Natural killer cell (primary cell): ENCODE results near the gene SIGLEC6. TPM values are rescaled to one million over a fixed set of nuclear protein-coding genes. Genes with fewer than 3 reads are reported as not detected.

Source experiments
- ATAC-seq, 3 donors: fragments of 150-1000 bp in 2 of 3; fragments of 200-7000 bp in 1 of 3; cut with Tn5 transposase; 1 replicate in 1 of 3; 2 replicates in 2 of 3; pipeline ENCODE4 v1.10.0; 2021; ENCODE audit warnings: mild to moderate bottlenecking in 2 of 3, moderate library complexity in 2 of 3
- DNase-seq, 2 donors: peaks; one replicate each; pipeline versions ENCODE4 v3.0.0 to v3.0.0-alpha.2; 2013 to 2021; ENCODE audit warnings: mixed read lengths in 1 of 2
- H3K27ac ChIP-seq: one replicate; pipeline ENCODE4 v1.5.1; 2013; ENCODE audit warnings: mild to moderate bottlenecking, low read length
- H3K27me3 ChIP-seq: one replicate; pipeline ENCODE4 v1.6.1; 2013; ENCODE audit warnings: low read length; ENCODE audit not compliant: control insufficient read depth, insufficient read depth
- H3K36me3 ChIP-seq: one replicate; pipeline ENCODE4 v1.6.1; 2013; ENCODE audit warnings: low read length; ENCODE audit not compliant: control insufficient read depth, insufficient read depth
- H3K4me1 ChIP-seq: one replicate; pipeline ENCODE4 v1.6.1; 2013; ENCODE audit warnings: low read length; ENCODE audit not compliant: control insufficient read depth, insufficient read depth
- H3K4me3 ChIP-seq: one replicate; pipeline ENCODE4 v1.5.1; 2013; ENCODE audit warnings: low read length
- H3K9me3 ChIP-seq: one replicate; pipeline ENCODE4 v1.6.1; 2013; ENCODE audit warnings: low read length; ENCODE audit not compliant: control insufficient read depth, insufficient read depth
- H3K27ac Mint-ChIP-seq, 2 donors: one replicate each; pipeline ENCODE4 v1.8.0; 2022; ENCODE audit warnings: mild to moderate bottlenecking in 2 of 2, mixed read lengths in 2 of 2, moderate library complexity in 1 of 2
- H3K27me3 Mint-ChIP-seq, 2 donors: one replicate each; pipeline ENCODE4 v1.8.0; 2022; ENCODE audit warnings: low read depth in 2 of 2, mixed read lengths in 2 of 2
- H3K36me3 Mint-ChIP-seq: one replicate; pipeline ENCODE4 v1.8.0; 2022; ENCODE audit warnings: mixed read lengths
- H3K4me1 Mint-ChIP-seq, 2 donors: one replicate each; pipeline ENCODE4 v1.8.0; 2022; ENCODE audit warnings: mixed read lengths in 2 of 2
- H3K4me3 Mint-ChIP-seq: one replicate; pipeline ENCODE4 v1.8.0; 2022; ENCODE audit warnings: mild to moderate bottlenecking, moderate library complexity, mixed read lengths
- H3K9me3 Mint-ChIP-seq, 2 donors: one replicate each; pipeline ENCODE4 v1.8.0; 2022; ENCODE audit warnings: mixed read lengths in 2 of 2
- WGBS: methylation state at CpG from one replicate; pipeline ENCODE4 v1.1.7; 2013; ENCODE audit warnings: missing lambda C conversion rate; ENCODE audit not compliant: insufficient coverage; 5-methylcytosine and 5-hydroxymethylcytosine counted together
- intact Hi-C: fragments of 100-400 bp; cut with micrococcal nuclease; formaldehyde crosslinking; loops from one replicate; pipeline ENCODE4 v1.14.2; 2022
- total RNA-seq, 4 donors: library from RNA; stranded (reverse); fragments of 120-200 nt in 1 of 4; gene quantifications; one replicate each; pipeline versions ENCODE4 v1.2.3 to v1.2.4, GENCODE V29; 2013 to 2022
- TF ChIP-seq, protein P1 (sequence below): fragments of 200-600 bp; IDR thresholded peaks from one replicate; pipeline ENCODE4 v1.8.0; 2022; ENCODE audit warnings: antibody characterized with exemption

Gene SIGLEC6
- total RNA-seq, 3 donors from 2014 or later (not counting 1 experiment from before 2014, with no cell fraction given) = 0.25 to 2.4 (median 0.59) TPM

GRCh38 chr19:51568456-51568855 is 37.0 kb upstream of the SIGLEC6 start:
- Mint-ChIP-seq H3K4me1 (peaks cover 23 to 33% of the 10 kb centered on the region in 2 donors), H3K9me3 (no peaks in the 10 kb centered on the region), H3K36me3 (no peaks in the 10 kb centered on the region), H3K27me3 (peaks cover 20 to 39% of the 10 kb centered on the region in 2 donors), H3K27ac (no peak overlapping the region), H3K4me3 (no peak overlapping the region)
- WGBS = 93% methylated on average over 1 of the region's 1 CpG
- Histone ChIP-seq H3K27ac (no peak overlapping the region), H3K4me1 (peaks cover 23% of the 10 kb centered on the region), H3K4me3 (no peak overlapping the region), H3K9me3 (no peaks in the 10 kb centered on the region), H3K36me3 (no peaks in the 10 kb centered on the region), H3K27me3 (no peaks in the 10 kb centered on the region)
- TF ChIP-seq, protein P1, sequence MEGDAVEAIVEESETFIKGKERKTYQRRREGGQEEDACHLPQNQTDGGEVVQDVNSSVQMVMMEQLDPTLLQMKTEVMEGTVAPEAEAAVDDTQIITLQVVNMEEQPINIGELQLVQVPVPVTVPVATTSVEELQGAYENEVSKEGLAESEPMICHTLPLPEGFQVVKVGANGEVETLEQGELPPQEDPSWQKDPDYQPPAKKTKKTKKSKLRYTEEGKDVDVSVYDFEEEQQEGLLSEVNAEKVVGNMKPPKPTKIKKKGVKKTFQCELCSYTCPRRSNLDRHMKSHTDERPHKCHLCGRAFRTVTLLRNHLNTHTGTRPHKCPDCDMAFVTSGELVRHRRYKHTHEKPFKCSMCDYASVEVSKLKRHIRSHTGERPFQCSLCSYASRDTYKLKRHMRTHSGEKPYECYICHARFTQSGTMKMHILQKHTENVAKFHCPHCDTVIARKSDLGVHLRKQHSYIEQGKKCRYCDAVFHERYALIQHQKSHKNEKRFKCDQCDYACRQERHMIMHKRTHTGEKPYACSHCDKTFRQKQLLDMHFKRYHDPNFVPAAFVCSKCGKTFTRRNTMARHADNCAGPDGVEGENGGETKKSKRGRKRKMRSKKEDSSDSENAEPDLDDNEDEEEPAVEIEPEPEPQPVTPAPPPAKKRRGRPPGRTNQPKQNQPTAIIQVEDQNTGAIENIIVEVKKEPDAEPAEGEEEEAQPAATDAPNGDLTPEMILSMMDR = no peak
- intact Hi-C loops = no loop called here
- DNase-seq (no peak), ATAC-seq (no peak)

- H3K36me3 ChIP-seq = no peaks in the 10 kb centered on the region
- 91% methylated on average over 4 of the region's 4 CpGs for WGBS
- no peak for ATAC-seq
- Mint-ChIP-seq H3K27ac (no peak overlapping the region), H3K36me3 (no peaks in the 10 kb centered on the region), H3K27me3 (peaks cover 21 to 42% of the 10 kb centered on the region in 2 donors), H3K9me3 (no peaks in the 10 kb centered on the region), H3K4me3 (no peak overlapping the region), H3K4me1 (peaks cover 23 to 29% of the 10 kb centered on the region in 2 donors)
- no peaks in the 10 kb centered on the region for H3K27me3 ChIP-seq
- H3K4me1 ChIP-seq = peaks cover 23% of the 10 kb centered on the region
- H3K27ac ChIP-seq = no peak overlapping the region
- H3K4me3 ChIP-seq = no peak overlapping the region
- no peaks in the 10 kb centered on the region for H3K9me3 ChIP-seq
- intact Hi-C loops = no loop called here
- no peak for DNase-seq
- TF ChIP-seq, protein P1 = no peak
These were observed 36.1 kb upstream of the SIGLEC6 start for GRCh38 chr19:51567583-51567982.

- Histone ChIP-seq H3K9me3 (no peaks in the 10 kb centered on the region), H3K4me1 (peaks cover 18% of the 10 kb centered on the region), H3K4me3 (no peak overlapping the region), H3K36me3 (no peaks in the 10 kb centered on the region), H3K27ac (no peak overlapping the region), H3K27me3 (no peaks in the 10 kb centered on the region)
- Mint-ChIP-seq H3K27me3 (peaks cover 25 to 46% of the 10 kb centered on the region in 2 donors), H3K4me3 (no peak overlapping the region), H3K4me1 (peaks cover 14 to 19% of the 10 kb centered on the region in 2 donors), H3K9me3 (no peaks in the 10 kb centered on the region), H3K36me3 (no peaks in the 10 kb centered on the region), H3K27ac (no peak overlapping the region)
- TF ChIP-seq, protein P1 = no peak
- WGBS = 68% methylated on average over 6 of the region's 8 CpGs
- intact Hi-C loops = no loop called here
- ATAC-seq (no peak), DNase-seq (no peak)
These were observed 35.1 kb upstream of the SIGLEC6 start for GRCh38 chr19:51566489-51567100.

DNA sequence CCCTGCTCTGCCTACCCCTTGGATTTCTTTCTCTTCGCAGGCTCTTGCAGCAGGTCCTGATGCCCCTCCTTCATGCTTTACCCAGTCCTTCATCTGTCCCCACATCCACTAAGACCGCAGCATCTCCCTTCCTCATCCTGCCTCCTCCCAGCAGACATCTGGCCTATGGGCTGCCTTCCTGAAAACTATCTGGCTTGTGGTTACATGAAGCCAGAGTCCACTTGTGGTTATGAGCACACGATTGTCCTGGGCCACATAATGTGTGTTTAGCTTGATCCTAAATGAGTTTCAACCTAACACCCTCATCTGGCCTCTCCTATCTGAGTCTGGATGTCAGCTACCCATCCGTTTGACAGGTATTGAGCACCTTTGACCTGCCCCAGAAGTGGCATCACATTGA is 34.1 kb upstream of the SIGLEC6 start:
- no peak overlapping the region for H3K27ac ChIP-seq
- H3K36me3 ChIP-seq = no peaks in the 10 kb centered on the region
- ATAC-seq (no peak), DNase-seq (no peak)
- H3K27ac Mint-ChIP-seq = no peak overlapping the region
- H3K4me1 ChIP-seq = peaks cover 12% of the 10 kb centered on the region
- no peaks in the 10 kb centered on the region for H3K9me3 Mint-ChIP-seq
- no peak overlapping the region for H3K4me3 ChIP-seq
- peaks cover 29 to 46% of the 10 kb centered on the region in 2 donors for H3K27me3 Mint-ChIP-seq
- TF ChIP-seq, protein P1 = no peak
- WGBS = 51% methylated on average over 4 of the region's 4 CpGs
- H3K4me3 Mint-ChIP-seq = no peak overlapping the region
- H3K4me1 Mint-ChIP-seq = peaks cover 3 to 9% of the 10 kb centered on the region in 2 donors
- no peaks in the 10 kb centered on the region for H3K36me3 Mint-ChIP-seq
- intact Hi-C loops = no loop called here
- no peaks in the 10 kb centered on the region for H3K27me3 ChIP-seq
- H3K9me3 ChIP-seq = no peaks in the 10 kb centered on the region
